Lung (tissue), 12 donors: ENCODE data around the gene ARHGEF2. TPM values are rescaled to one million over a fixed set of nuclear protein-coding genes. Genes with fewer than 3 reads are reported as not detected.

Experiments used
- ATAC-seq: fragments of 200-7000 bp; cut with Tn5 transposase; one replicate; pipeline ENCODE4 v1.9.1; 2020; ENCODE audit warnings: moderate number of reproducible peaks; ENCODE audit not compliant: insufficient read depth, low FRiP score
- DNase-seq, 3 donors: peaks; one replicate each; pipeline ENCODE4 v3.0.0-alpha.2; 2013 to 2017
- H3K27ac ChIP-seq, 2 donors: one replicate each; pipeline ENCODE4 v1.5.1; 2013; ENCODE audit warnings: mild to moderate bottlenecking in 2 of 2, moderate library complexity in 2 of 2, control low read depth in 1 of 2, inconsistent platforms in 1 of 2, low read depth in 1 of 2, low read length in 1 of 2
- H3K27me3 ChIP-seq, 3 donors: one replicate each; pipeline ENCODE4 v1.5.1; 2013; ENCODE audit warnings: low read length in 2 of 3; ENCODE audit not compliant: control insufficient read depth in 3 of 3, insufficient read depth in 3 of 3
- H3K36me3 ChIP-seq, 4 donors: one replicate each; pipeline ENCODE4 v1.5.1; 2013; ENCODE audit warnings: low read length in 4 of 4, mild to moderate bottlenecking in 1 of 4, moderate library complexity in 1 of 4; ENCODE audit not compliant: control insufficient read depth in 4 of 4, insufficient read depth in 4 of 4
- H3K4me1 ChIP-seq, 5 donors: one replicate each; pipeline ENCODE4 v1.5.1; 2013; ENCODE audit warnings: low read length in 5 of 5, mild to moderate bottlenecking in 2 of 5, moderate library complexity in 1 of 5; ENCODE audit not compliant: control insufficient read depth in 5 of 5, insufficient read depth in 5 of 5
- H3K4me3 ChIP-seq: one replicate; pipeline ENCODE4 v1.5.1; 2013; ENCODE audit warnings: mild to moderate bottlenecking, control low read depth, moderate library complexity
- H3K9ac ChIP-seq, 2 donors: one replicate each; pipeline ENCODE4 v1.5.1; 2013; ENCODE audit warnings: low read length in 2 of 2, control low read depth in 1 of 2; ENCODE audit not compliant: insufficient read depth in 1 of 2
- H3K9me3 ChIP-seq, 4 donors: one replicate each; pipeline ENCODE4 v1.5.1; 2013; ENCODE audit warnings: low read length in 3 of 4, mild to moderate bottlenecking in 1 of 4, moderate library complexity in 1 of 4; ENCODE audit not compliant: control insufficient read depth in 4 of 4, insufficient read depth in 3 of 4
- WGBS, 2 donors: extraction: QIAGEN DNeasy Blood & Tissue Kit; methylation state at CpG; one replicate each; pipeline ENCODE4 v1.1.7; 2013; 5-methylcytosine and 5-hydroxymethylcytosine counted together
- polyA plus RNA-seq, 2 donors: library from polyadenylated mRNA; stranded (reverse); fragments of 200-250 nt; gene quantifications; one replicate each; pipeline ENCODE4 v1.2.1, GENCODE V29; 2013
- total RNA-seq, 2 donors: library from RNA; depleted of rRNA in 1 of 2; stranded (reverse); fragments of >200 nt in 1 of 2; gene quantifications; one replicate each; pipeline ENCODE4 v1.2.1, GENCODE V29; 2014 to 2021
- TF ChIP-seq, protein P1 (sequence below): IDR thresholded peaks from 2 replicates; pipeline ENCODE4 v1.5.1; 2012; ENCODE audit warnings: mild to moderate bottlenecking; ENCODE audit errors: control extremely low read depth, extremely low read depth
- donor health status: control.
- donor health status: control.
- donor health status: Bipolar disorder and iron deficiency.
- donor health status: healthy.
- donor health status: DM: yes; HTN: yes; CAD: no.

ARHGEF2 gene
- total and polyA plus RNA-seq, 4 donors, result 72.0 to 289 (median 120) TPM

DNA sequence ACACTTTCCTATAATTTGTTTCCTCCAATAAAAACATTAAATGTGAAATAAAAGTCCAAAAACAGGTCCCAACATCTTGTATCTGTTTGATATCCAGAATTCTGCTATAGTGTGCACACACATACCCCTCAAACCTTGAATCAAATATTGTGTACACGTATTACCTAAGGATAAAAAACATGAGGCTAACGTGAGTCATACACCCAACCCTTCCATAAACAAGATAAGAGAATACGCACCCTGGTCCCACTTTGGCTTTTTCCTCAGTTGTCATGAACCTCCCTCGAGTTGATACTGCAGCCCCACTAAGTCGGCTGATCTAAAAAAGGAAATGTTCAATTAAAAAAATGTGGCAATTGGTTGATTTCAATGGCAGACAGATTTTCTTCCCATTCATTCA lies 49.3 kb downstream of the ARHGEF2 start:
- H3K36me3 ChIP-seq, result peaks cover 27 to 57% (median 42%) of the 10 kb centered on the region in 4 donors
- peaks cover 6 to 27% (median 9%) of the 10 kb centered on the region in 5 donors for H3K4me1 ChIP-seq
- no peak overlapping the region for H3K9ac ChIP-seq
- DNase-seq, result no peak
- no peak for ATAC-seq
- no peaks in the 10 kb centered on the region for H3K27me3 ChIP-seq
- TF ChIP-seq, protein P1, sequence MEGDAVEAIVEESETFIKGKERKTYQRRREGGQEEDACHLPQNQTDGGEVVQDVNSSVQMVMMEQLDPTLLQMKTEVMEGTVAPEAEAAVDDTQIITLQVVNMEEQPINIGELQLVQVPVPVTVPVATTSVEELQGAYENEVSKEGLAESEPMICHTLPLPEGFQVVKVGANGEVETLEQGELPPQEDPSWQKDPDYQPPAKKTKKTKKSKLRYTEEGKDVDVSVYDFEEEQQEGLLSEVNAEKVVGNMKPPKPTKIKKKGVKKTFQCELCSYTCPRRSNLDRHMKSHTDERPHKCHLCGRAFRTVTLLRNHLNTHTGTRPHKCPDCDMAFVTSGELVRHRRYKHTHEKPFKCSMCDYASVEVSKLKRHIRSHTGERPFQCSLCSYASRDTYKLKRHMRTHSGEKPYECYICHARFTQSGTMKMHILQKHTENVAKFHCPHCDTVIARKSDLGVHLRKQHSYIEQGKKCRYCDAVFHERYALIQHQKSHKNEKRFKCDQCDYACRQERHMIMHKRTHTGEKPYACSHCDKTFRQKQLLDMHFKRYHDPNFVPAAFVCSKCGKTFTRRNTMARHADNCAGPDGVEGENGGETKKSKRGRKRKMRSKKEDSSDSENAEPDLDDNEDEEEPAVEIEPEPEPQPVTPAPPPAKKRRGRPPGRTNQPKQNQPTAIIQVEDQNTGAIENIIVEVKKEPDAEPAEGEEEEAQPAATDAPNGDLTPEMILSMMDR, result no peak
- WGBS, 2 donors, result 72 to 84% methylated on average over 5 of the region's 5 CpGs
- no peak overlapping the region for H3K27ac ChIP-seq
- H3K9me3 ChIP-seq, result no peaks in the 10 kb centered on the region
- H3K4me3 ChIP-seq, result no peak overlapping the region

DNA sequence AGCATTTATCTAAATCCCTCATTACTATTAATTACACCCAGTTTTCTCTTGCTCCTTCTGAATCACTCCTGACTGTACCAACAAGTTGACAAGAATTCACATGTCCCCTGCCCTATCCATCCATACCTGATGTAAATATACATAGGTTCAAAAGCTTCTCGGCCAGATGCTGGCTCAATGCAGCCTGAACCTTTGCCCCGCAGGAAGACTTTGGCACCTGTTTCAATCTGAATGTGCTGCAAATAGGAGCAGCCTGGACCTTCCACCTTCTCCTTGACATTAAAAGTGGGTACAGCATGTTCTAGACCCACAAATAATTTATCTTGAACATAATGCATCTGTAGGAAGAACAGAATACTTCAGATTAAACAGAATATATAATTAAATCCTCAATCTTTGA lies 52.8 kb downstream of the ARHGEF2 start:
- Histone ChIP-seq H3K4me3 (no peak overlapping the region), H3K9ac (no peak overlapping the region), H3K4me1 (no peaks in the 10 kb centered on the region), H3K9me3 (no peaks in the 10 kb centered on the region), H3K27me3 (no peaks in the 10 kb centered on the region), H3K36me3 (peaks cover 43 to 60% (median 50%) of the 10 kb centered on the region in 4 donors), H3K27ac (no peak overlapping the region)
- DNase-seq, result no peak
- WGBS, 2 donors, result 95 to 99% methylated on average over 2 of the region's 2 CpGs
- TF ChIP-seq, protein P1, result no peak
- no peak for ATAC-seq

DNA sequence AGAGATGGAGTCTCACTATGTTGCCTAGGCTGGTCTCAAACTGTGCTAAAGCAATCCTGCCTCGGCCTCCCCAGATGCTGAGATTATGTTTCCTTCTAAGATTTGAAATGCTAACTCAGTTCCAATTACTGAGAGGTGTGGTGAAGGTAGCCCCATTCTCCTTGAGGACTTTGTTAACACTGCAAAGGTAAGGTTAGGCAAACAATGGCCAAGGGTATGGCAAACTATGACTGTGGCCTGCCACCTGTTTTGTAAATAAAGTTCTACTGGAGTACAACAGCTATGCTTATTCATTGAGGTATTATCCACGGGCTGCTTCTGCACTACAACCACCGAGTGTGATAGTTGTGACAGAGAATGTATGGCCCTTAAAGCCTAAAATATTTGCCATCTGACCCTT lies 57.6 kb downstream of the ARHGEF2 start:
- Histone ChIP-seq H3K27ac (no peak overlapping the region), H3K9me3 (no peaks in the 10 kb centered on the region), H3K27me3 (no peaks in the 10 kb centered on the region), H3K4me3 (no peak overlapping the region), H3K4me1 (no peaks in the 10 kb centered on the region), H3K36me3 (peaks cover 52 to 70% (median 55%) of the 10 kb centered on the region in 4 donors), H3K9ac (no peak overlapping the region)
- no peak for DNase-seq
- no peak for ATAC-seq
- TF ChIP-seq, protein P1, result no peak
- 94 to 95% methylated on average over 3 of the region's 3 CpGs for WGBS, 2 donors

DNA sequence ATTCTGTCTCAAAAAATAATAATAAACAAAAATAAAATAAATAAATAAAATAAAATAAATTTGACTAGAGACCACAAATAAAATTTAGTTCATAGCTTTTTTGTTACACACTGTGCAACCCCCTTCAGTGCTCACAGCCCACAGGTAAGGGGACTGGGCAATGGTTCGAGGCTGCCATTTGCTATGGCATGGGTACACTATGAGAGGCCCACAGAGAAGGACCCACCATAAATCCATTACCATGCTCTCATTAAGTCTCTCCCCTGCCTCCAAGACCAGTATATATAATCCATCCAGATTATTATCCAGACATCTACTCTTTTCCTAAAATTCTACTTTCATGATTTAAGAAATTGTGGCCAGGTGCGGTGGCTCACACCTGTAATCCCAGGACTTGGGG lies 58.5 kb downstream of the ARHGEF2 start:
- H3K27ac ChIP-seq, result no peak overlapping the region
- no peak for ATAC-seq
- no peak for DNase-seq
- H3K9me3 ChIP-seq, result no peaks in the 10 kb centered on the region
- H3K36me3 ChIP-seq, result peaks cover 47 to 69% (median 53%) of the 10 kb centered on the region in 4 donors
- no peaks in the 10 kb centered on the region for H3K27me3 ChIP-seq
- 96 to 98% methylated on average over 2 of the region's 2 CpGs for WGBS, 2 donors
- no peak overlapping the region for H3K4me3 ChIP-seq
- no peaks in the 10 kb centered on the region for H3K4me1 ChIP-seq
- H3K9ac ChIP-seq, result no peak overlapping the region
- TF ChIP-seq, protein P1, result no peak
